Smooth muscle cell (in vitro differentiated cells): ENCODE measurements around the gene LMO1. TPM values are rescaled to one million over a fixed set of nuclear protein-coding genes. Genes with fewer than 3 reads are reported as not detected.

ENCODE experiments used
- DNase-seq: peaks from one replicate; lab custom pipeline; 2025; ENCODE audit not compliant: unreplicated experiment; lab: John Stamatoyannopoulos, UW
- H2AFZ ChIP-seq: fragments of 200-600 bp; sonication (generic); 2 replicates; pipeline ENCODE4 v1.6.0; 2016; ENCODE audit warnings: antibody characterized with exemption, low read depth, mild to moderate bottlenecking
- H3F3A ChIP-seq: fragments of 200-600 bp; sonication (generic); 2 replicates; pipeline ENCODE4 v1.6.0; 2017; ENCODE audit warnings: antibody characterized with exemption, low read depth
- H3K27ac ChIP-seq: fragments of 200-600 bp; sonication (generic); 2 replicates; pipeline ENCODE4 v1.5.1; 2016; ENCODE audit warnings: low read depth, mild to moderate bottlenecking
- H3K27me3 ChIP-seq: fragments of 200-600 bp; sonication (generic); 2 replicates; pipeline ENCODE4 v1.6.1; 2016; ENCODE audit warnings: low read depth, mild to moderate bottlenecking
- H3K36me3 ChIP-seq: fragments of 200-600 bp; sonication (generic); 2 replicates; pipeline ENCODE4 v1.5.1; 2016; ENCODE audit warnings: low read depth
- H3K4me1 ChIP-seq: fragments of 200-600 bp; sonication (generic); 2 replicates; pipeline ENCODE4 v1.5.1; 2016; ENCODE audit warnings: low read depth
- H3K4me2 ChIP-seq: fragments of 200-600 bp; sonication (generic); 2 replicates; pipeline ENCODE4 v1.6.0; 2016; ENCODE audit warnings: mild to moderate bottlenecking
- H3K4me3 ChIP-seq: fragments of 200-600 bp; sonication (generic); 2 replicates; pipeline ENCODE4 v1.5.1; 2016; ENCODE audit warnings: mild to moderate bottlenecking
- H3K79me2 ChIP-seq: fragments of 200-600 bp; sonication (generic); 2 replicates; pipeline ENCODE4 v1.6.0; 2016; ENCODE audit warnings: low read depth, mild to moderate bottlenecking
- H3K9ac ChIP-seq: fragments of 200-600 bp; sonication (generic); 2 replicates; pipeline ENCODE4 v1.6.0; 2016; ENCODE audit warnings: low read depth
- H3K9me3 ChIP-seq: fragments of 200-600 bp; sonication (generic); replicated peaks from 2 replicates; pipeline ENCODE4 v1.5.1; 2016; ENCODE audit warnings: low read depth
- H4K20me1 ChIP-seq: fragments of 200-600 bp; sonication (generic); 2 replicates; pipeline ENCODE4 v1.6.0; 2016; ENCODE audit warnings: low read depth
- CTCF ChIP-seq: fragments of 200-600 bp; sonication (generic); IDR thresholded peaks from 2 replicates; pipeline ENCODE4 v1.5.1; 2017; ENCODE audit warnings: borderline replicate concordance, mild to moderate bottlenecking, antibody characterized with exemption; ENCODE audit not compliant: insufficient read depth, poor library complexity, severe bottlenecking
- WGBS: methylation state at CpG from one replicate; pipeline ENCODE4 v1.1.7; 2016; ENCODE audit warnings: low lambda C conversion rate; 5-methylcytosine and 5-hydroxymethylcytosine counted together
- polyA plus RNA-seq: library from polyadenylated mRNA; unstranded; fragments of >200 nt; fragmentation: Nextera tagmentation; extraction: Ambion mirVana; gene quantifications from 2 replicates; pipeline ENCODE4 v1.2.1, GENCODE V29; 2016
- total RNA-seq: library from RNA; depleted of rRNA; stranded (reverse); fragments of >200 nt; gene quantifications from 2 replicates; pipeline ENCODE4 v1.2.3, GENCODE V29; 2014

LMO1 gene
- total and polyA plus RNA-seq, 2 experiments from 2014 or later: 1.1 to 1.6 TPM

GRCh38 chr11:8288824-8289491, 25.3 kb upstream of the LMO1 start:
- Histone ChIP-seq H4K20me1 (no peaks in the 10 kb centered on the region), H3K4me3 (no peak overlapping the region), H3K79me2 (no peaks in the 10 kb centered on the region), H3K4me2 (no peak overlapping the region), H3F3A (no peaks in the 10 kb centered on the region), H3K9ac (no peak overlapping the region), H2AFZ (no peak overlapping the region), H3K27me3 (peaks cover 2% of the 10 kb centered on the region), H3K36me3 (no peaks in the 10 kb centered on the region), H3K9me3 (no peaks in the 10 kb centered on the region), H3K4me1 (peaks cover 14% of the 10 kb centered on the region), H3K27ac (no peak overlapping the region)
- WGBS: 85% methylated on average over 13 of the region's 13 CpGs
- TF ChIP-seq CTCF: no peak
- DNase-seq: no peak

- 51% methylated on average over 3 of the region's 3 CpGs for WGBS
- Histone ChIP-seq H3K4me2 (no peak overlapping the region), H3F3A (no peaks in the 10 kb centered on the region), H3K27me3 (no peaks in the 10 kb centered on the region), H3K4me1 (peaks cover 20% of the 10 kb centered on the region), H3K27ac (no peak overlapping the region), H2AFZ (no peak overlapping the region), H3K9ac (no peak overlapping the region), H3K4me3 (no peak overlapping the region), H3K79me2 (no peaks in the 10 kb centered on the region), H3K36me3 (no peaks in the 10 kb centered on the region), H3K9me3 (no peaks in the 10 kb centered on the region), H4K20me1 (no peaks in the 10 kb centered on the region)
- no peak for DNase-seq
- TF ChIP-seq CTCF: no peak
Observed at GRCh38 chr11:8288166-8288772, 24.6 kb upstream of the LMO1 start.

- no peaks in the 10 kb centered on the region for H3K9me3 ChIP-seq
- no peak overlapping the region for H3K4me3 ChIP-seq
- H3F3A ChIP-seq: no peaks in the 10 kb centered on the region
- H3K9ac ChIP-seq: no peak overlapping the region
- no peaks in the 10 kb centered on the region for H3K79me2 ChIP-seq
- no peak for DNase-seq
- no peak for TF ChIP-seq CTCF
- H3K36me3 ChIP-seq: no peaks in the 10 kb centered on the region
- no peak overlapping the region for H3K27ac ChIP-seq
- no peaks in the 10 kb centered on the region for H4K20me1 ChIP-seq
- H3K4me2 ChIP-seq: no peak overlapping the region
- H3K4me1 ChIP-seq: peaks cover 26% of the 10 kb centered on the region
- H3K27me3 ChIP-seq: no peaks in the 10 kb centered on the region
- no peak overlapping the region for H2AFZ ChIP-seq
Observed at GRCh38 chr11:8287703-8288102, 24.0 kb upstream of the LMO1 start.

- Histone ChIP-seq H3F3A (no peaks in the 10 kb centered on the region), H3K27me3 (no peaks in the 10 kb centered on the region), H3K4me1 (peaks cover 29% of the 10 kb centered on the region), H2AFZ (no peak overlapping the region), H3K36me3 (no peaks in the 10 kb centered on the region), H4K20me1 (no peaks in the 10 kb centered on the region), H3K4me2 (no peak overlapping the region), H3K79me2 (no peaks in the 10 kb centered on the region), H3K9ac (no peak overlapping the region), H3K9me3 (no peaks in the 10 kb centered on the region), H3K4me3 (no peak overlapping the region), H3K27ac (no peak overlapping the region)
- no peak for DNase-seq
- 96% methylated on average over 5 of the region's 5 CpGs for WGBS
- TF ChIP-seq CTCF: no peak
Observed at GRCh38 chr11:8287297-8287696, 23.6 kb upstream of the LMO1 start.
